ENCODE results near the gene GPR31.

GPR31 gene

GRCh38 chr6:167130008-167130677, 27.6 kb downstream of the GPR31 start:
- Histone ChIP-seq H3K9ac (ENCODE audit: low read depth in 1 of 2, low read length in 2 of 2) (no peak overlapping the region), H3K4me3 (ENCODE audit: low read depth in 1 of 2, low read length in 2 of 2) (no peak overlapping the region)

GRCh38 chr6:167129562-167129961, 28.2 kb downstream of the GPR31 start:
- H3K27me3 ChIP-seq (ENCODE audit: control insufficient read depth in 1 of 2, insufficient read depth in 2 of 2, low read length in 2 of 2), result no peaks in the 10 kb centered on the region
- H3K27ac ChIP-seq (ENCODE audit: low read depth, low read length), result no peak overlapping the region
- H3K4me3 ChIP-seq (ENCODE audit: low read depth in 1 of 2, low read length in 2 of 2), result no peak overlapping the region
- H3K9ac ChIP-seq (ENCODE audit: low read depth in 1 of 2, low read length in 2 of 2), result no peak overlapping the region
- H3K9me3 ChIP-seq (ENCODE audit: control insufficient read depth in 1 of 2, low read length in 2 of 2), result no peaks in the 10 kb centered on the region
- peaks cover 0 to 2% of the 10 kb centered on the region in 2 donors for H3K36me3 ChIP-seq (ENCODE audit: control insufficient read depth in 1 of 2, insufficient read depth in 2 of 2, low read length in 2 of 2)
- no peaks in the 10 kb centered on the region for H3K4me1 ChIP-seq (ENCODE audit: control insufficient read depth in 1 of 2, insufficient read depth in 2 of 2, low read length in 2 of 2)

More at GRCh38 chr6:167130008-167130677, 27.6 kb downstream of the GPR31 start:
- Histone ChIP-seq H3K27me3 (ENCODE audit: control insufficient read depth in 1 of 2, insufficient read depth in 2 of 2, low read length in 2 of 2) (no peaks in the 10 kb centered on the region), H3K4me1 (ENCODE audit: control insufficient read depth in 1 of 2, insufficient read depth in 2 of 2, low read length in 2 of 2) (no peaks in the 10 kb centered on the region), H3K27ac (ENCODE audit: low read depth, low read length) (no peak overlapping the region), H3K9me3 (ENCODE audit: control insufficient read depth in 1 of 2, low read length in 2 of 2) (no peaks in the 10 kb centered on the region), H3K36me3 (ENCODE audit: control insufficient read depth in 1 of 2, insufficient read depth in 2 of 2, low read length in 2 of 2) (peaks cover 0 to 3% of the 10 kb centered on the region in 2 donors)

- H3K36me3 ChIP-seq (ENCODE audit: control insufficient read depth in 1 of 2, insufficient read depth in 2 of 2, low read length in 2 of 2), result no peaks in the 10 kb centered on the region
- no peaks in the 10 kb centered on the region for H3K4me1 ChIP-seq (ENCODE audit: control insufficient read depth in 1 of 2, insufficient read depth in 2 of 2, low read length in 2 of 2)
- no peaks in the 10 kb centered on the region for H3K9me3 ChIP-seq (ENCODE audit: control insufficient read depth in 1 of 2, low read length in 2 of 2)
- H3K27ac ChIP-seq (ENCODE audit: low read depth, low read length), result no peak overlapping the region
- H3K27me3 ChIP-seq (ENCODE audit: control insufficient read depth in 1 of 2, insufficient read depth in 2 of 2, low read length in 2 of 2), result no peaks in the 10 kb centered on the region
- no peak overlapping the region for H3K4me3 ChIP-seq (ENCODE audit: low read depth in 1 of 2, low read length in 2 of 2)
- no peak overlapping the region for H3K9ac ChIP-seq (ENCODE audit: low read depth in 1 of 2, low read length in 2 of 2)
Measured at GRCh38 chr6:167129159-167129558, 28.6 kb downstream of the GPR31 start.

GRCh38 chr6:167127785-167128531, 29.8 kb downstream of the GPR31 start:
- Histone ChIP-seq H3K4me3 (ENCODE audit: low read depth in 1 of 2, low read length in 2 of 2) (no peak overlapping the region), H3K36me3 (ENCODE audit: control insufficient read depth in 1 of 2, insufficient read depth in 2 of 2, low read length in 2 of 2) (no peaks in the 10 kb centered on the region), H3K9me3 (ENCODE audit: control insufficient read depth in 1 of 2, low read length in 2 of 2) (no peaks in the 10 kb centered on the region), H3K27me3 (ENCODE audit: control insufficient read depth in 1 of 2, insufficient read depth in 2 of 2, low read length in 2 of 2) (no peaks in the 10 kb centered on the region), H3K27ac (ENCODE audit: low read depth, low read length) (no peak overlapping the region), H3K4me1 (ENCODE audit: control insufficient read depth in 1 of 2, insufficient read depth in 2 of 2, low read length in 2 of 2) (peaks cover 4 to 6% of the 10 kb centered on the region in 2 donors), H3K9ac (ENCODE audit: low read depth in 1 of 2, low read length in 2 of 2) (no peak overlapping the region)

GRCh38 chr6:167125855-167126349, 31.9 kb downstream of the GPR31 start:
- Histone ChIP-seq H3K4me1 (ENCODE audit: control insufficient read depth in 1 of 2, insufficient read depth in 2 of 2, low read length in 2 of 2) (peaks cover 20 to 22% of the 10 kb centered on the region in 2 donors), H3K36me3 (ENCODE audit: control insufficient read depth in 1 of 2, insufficient read depth in 2 of 2, low read length in 2 of 2) (no peaks in the 10 kb centered on the region), H3K9ac (ENCODE audit: low read depth in 1 of 2, low read length in 2 of 2) (no peak overlapping the region), H3K27ac (ENCODE audit: low read depth, low read length) (no peak overlapping the region), H3K27me3 (ENCODE audit: control insufficient read depth in 1 of 2, insufficient read depth in 2 of 2, low read length in 2 of 2) (no peaks in the 10 kb centered on the region), H3K9me3 (ENCODE audit: control insufficient read depth in 1 of 2, low read length in 2 of 2) (no peaks in the 10 kb centered on the region), H3K4me3 (ENCODE audit: low read depth in 1 of 2, low read length in 2 of 2) (no peak overlapping the region)

GRCh38 chr6:167125410-167125809, 32.4 kb downstream of the GPR31 start:
- Histone ChIP-seq H3K36me3 (ENCODE audit: control insufficient read depth in 1 of 2, insufficient read depth in 2 of 2, low read length in 2 of 2) (no peaks in the 10 kb centered on the region), H3K27ac (ENCODE audit: low read depth, low read length) (no peak overlapping the region), H3K27me3 (ENCODE audit: control insufficient read depth in 1 of 2, insufficient read depth in 2 of 2, low read length in 2 of 2) (no peaks in the 10 kb centered on the region), H3K4me3 (ENCODE audit: low read depth in 1 of 2, low read length in 2 of 2) (no peak overlapping the region), H3K9me3 (ENCODE audit: control insufficient read depth in 1 of 2, low read length in 2 of 2) (no peaks in the 10 kb centered on the region), H3K9ac (ENCODE audit: low read depth in 1 of 2, low read length in 2 of 2) (no peak overlapping the region), H3K4me1 (ENCODE audit: control insufficient read depth in 1 of 2, insufficient read depth in 2 of 2, low read length in 2 of 2) (peaks cover 22 to 24% of the 10 kb centered on the region in 2 donors)

GRCh38 chr6:167124753-167125152, 33.0 kb downstream of the GPR31 start:
- Histone ChIP-seq H3K9ac (ENCODE audit: low read depth in 1 of 2, low read length in 2 of 2) (no peak overlapping the region), H3K36me3 (ENCODE audit: control insufficient read depth in 1 of 2, insufficient read depth in 2 of 2, low read length in 2 of 2) (no peaks in the 10 kb centered on the region), H3K27ac (ENCODE audit: low read depth, low read length) (no peak overlapping the region), H3K4me3 (ENCODE audit: low read depth in 1 of 2, low read length in 2 of 2) (peak overlapping the region in 1 of 2 donors; percentile 1), H3K9me3 (ENCODE audit: control insufficient read depth in 1 of 2, low read length in 2 of 2) (no peaks in the 10 kb centered on the region), H3K27me3 (ENCODE audit: control insufficient read depth in 1 of 2, insufficient read depth in 2 of 2, low read length in 2 of 2) (no peaks in the 10 kb centered on the region), H3K4me1 (ENCODE audit: control insufficient read depth in 1 of 2, insufficient read depth in 2 of 2, low read length in 2 of 2) (peaks cover 22 to 24% of the 10 kb centered on the region in 2 donors)

GRCh38 chr6:167122827-167123657, 34.7 kb downstream of the GPR31 start, which contains the start of gene CCR6:
CCR6 (plus strand) TSS chr6:167123096; CDS start chr6:167136135, 13,039 bp downstream.
- Histone ChIP-seq H3K9me3 (ENCODE audit: control insufficient read depth in 1 of 2, low read length in 2 of 2) (no peaks in the 10 kb centered on the region), H3K9ac (ENCODE audit: low read depth in 1 of 2, low read length in 2 of 2) (peak within 1 kb of the TSS; percentile 3 to 30), H3K36me3 (ENCODE audit: control insufficient read depth in 1 of 2, insufficient read depth in 2 of 2, low read length in 2 of 2) (no peaks in the 10 kb centered on the region), H3K4me1 (ENCODE audit: control insufficient read depth in 1 of 2, insufficient read depth in 2 of 2, low read length in 2 of 2) (peaks cover 22 to 24% of the 10 kb centered on the region in 2 donors), H3K27ac (ENCODE audit: low read depth, low read length) (no peak within 1 kb of the TSS), H3K27me3 (ENCODE audit: control insufficient read depth in 1 of 2, insufficient read depth in 2 of 2, low read length in 2 of 2) (no peaks in the 10 kb centered on the region), H3K4me3 (ENCODE audit: low read depth in 1 of 2, low read length in 2 of 2) (peak within 1 kb of the TSS; percentile 41 to 58)

- H3K9ac ChIP-seq (ENCODE audit: low read depth in 1 of 2, low read length in 2 of 2), result no peak overlapping the region
- H3K27me3 ChIP-seq (ENCODE audit: control insufficient read depth in 1 of 2, insufficient read depth in 2 of 2, low read length in 2 of 2), result no peaks in the 10 kb centered on the region
- no peaks in the 10 kb centered on the region for H3K9me3 ChIP-seq (ENCODE audit: control insufficient read depth in 1 of 2, low read length in 2 of 2)
- no peaks in the 10 kb centered on the region for H3K36me3 ChIP-seq (ENCODE audit: control insufficient read depth in 1 of 2, insufficient read depth in 2 of 2, low read length in 2 of 2)
- H3K27ac ChIP-seq (ENCODE audit: low read depth, low read length), result no peak overlapping the region
- H3K4me3 ChIP-seq (ENCODE audit: low read depth in 1 of 2, low read length in 2 of 2), result peak overlapping the region; percentile 41 to 58
- H3K4me1 ChIP-seq (ENCODE audit: control insufficient read depth in 1 of 2, insufficient read depth in 2 of 2, low read length in 2 of 2), result peaks cover 22 to 24% of the 10 kb centered on the region in 2 donors
Measured at GRCh38 chr6:167122041-167122826, 35.5 kb downstream of the GPR31 start.
